HG03196 (cell line): ENCODE data around the gene DGCR6.
"Not testable (repeated sequence)": the region's sequence is repeated elsewhere in the genome, so short reads cannot be mapped to it uniquely, and the experiment has no call there.

Source experiments
- ATAC-seq: cut with Tn5 transposase; IDR thresholded peaks from one replicate; pipeline ENCODE4 v1.9.1; 2021; ENCODE audit not compliant: unreplicated experiment

Gene DGCR6

GRCh38 chr22:18929459-18929858 is 23.3 kb downstream of the DGCR6 start:
- ATAC-seq = no peak

GRCh38 chr22:18931905-18932652 is 26.0 kb downstream of the DGCR6 start:
- no peak for ATAC-seq

- ATAC-seq = no peak
Observed at GRCh38 chr22:18933914-18934313, 27.8 kb downstream of the DGCR6 start.

DNA sequence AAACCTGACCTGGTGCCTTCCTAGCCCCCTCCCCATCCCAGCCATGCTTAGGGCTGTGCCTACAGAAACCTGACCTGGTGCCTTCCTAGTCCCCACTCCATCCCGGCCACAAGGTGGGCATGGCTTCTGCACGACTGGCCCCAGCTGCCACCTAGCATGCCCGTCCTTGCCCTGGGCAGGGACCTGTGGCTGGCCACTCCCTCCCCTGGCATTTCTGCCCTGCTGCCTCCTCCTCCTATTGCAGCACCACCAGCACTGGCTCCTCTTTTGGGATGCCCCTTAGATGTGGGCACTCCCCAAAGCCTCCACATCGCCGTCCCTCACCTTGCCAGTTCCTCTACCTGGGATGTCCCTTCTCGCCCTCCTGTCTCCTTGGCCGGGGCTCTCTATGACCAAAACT is 28.6 kb downstream of the DGCR6 start:
- not testable (repeated sequence) for ATAC-seq

DNA sequence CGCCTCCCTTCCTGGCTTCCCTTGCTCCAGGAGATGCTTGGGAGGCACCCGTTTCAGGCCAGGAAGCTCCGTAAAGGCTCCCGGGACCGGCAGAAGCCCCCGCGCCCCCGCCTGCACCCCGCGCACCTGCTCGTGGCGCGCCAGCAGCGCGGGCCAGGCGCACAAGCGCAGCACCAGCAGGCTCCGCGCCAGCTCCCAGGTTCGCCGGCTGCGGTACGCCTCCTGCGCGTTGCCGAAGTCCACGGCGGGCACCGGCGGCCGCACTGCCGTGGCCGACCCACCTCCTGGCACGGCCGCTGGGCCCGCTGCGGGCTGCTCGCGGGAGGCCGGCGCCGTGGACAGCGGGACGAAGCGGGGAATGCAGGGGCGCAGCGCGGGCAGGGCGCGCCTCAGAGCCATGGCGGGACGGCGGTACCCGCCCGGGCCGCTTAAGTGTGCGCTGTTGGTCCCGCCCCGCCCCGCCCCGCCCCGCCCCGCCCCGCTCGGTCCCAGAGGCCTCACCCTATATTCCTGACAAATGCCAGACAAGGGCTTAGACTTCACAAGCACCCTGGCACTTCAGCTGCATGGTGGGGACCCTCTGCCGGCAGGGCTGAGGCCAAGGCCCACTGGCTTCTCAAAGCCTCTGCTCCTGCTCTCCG is 29.9 kb downstream of the DGCR6 start, which contains the start of gene PRODH:
PRODH (minus strand) TSS at position 405 of the 641 bp plus-strand sequence; CDS start at position 399, 6 bp downstream.
- ATAC-seq = no peak

GRCh38 chr22:18938691-18939090 is 32.6 kb downstream of the DGCR6 start:
- ATAC-seq = not testable (repeated sequence)

- ATAC-seq = not testable (repeated sequence)
Observed at GRCh38 chr22:18947105-18947504, 41.0 kb downstream of the DGCR6 start.

DNA sequence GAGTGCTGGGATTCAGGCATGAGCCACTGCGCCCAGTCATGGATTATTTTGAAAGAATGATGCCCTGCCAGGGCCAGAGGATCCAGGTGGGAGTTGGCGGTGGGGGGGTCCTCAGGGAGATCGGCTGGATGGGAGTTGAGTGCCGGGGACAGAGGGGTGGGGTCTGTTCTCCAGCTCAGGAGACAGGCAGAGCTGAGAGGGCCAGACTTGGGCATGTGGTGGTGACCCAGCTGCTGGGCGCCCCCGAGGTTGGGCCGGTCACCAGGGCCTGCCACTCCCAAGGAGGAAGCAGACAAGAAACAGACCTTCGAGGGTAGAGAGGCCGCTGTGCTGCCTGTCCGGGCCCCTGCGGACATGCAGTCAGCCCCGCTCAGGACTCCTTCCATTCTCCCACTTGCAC is 41.8 kb downstream of the DGCR6 start:
- ATAC-seq = no peak

- ATAC-seq = no peak
Observed at GRCh38 chr22:18950141-18950540, 44.0 kb downstream of the DGCR6 start.

- no peak for ATAC-seq
Observed at GRCh38 chr22:18952022-18952421, 45.9 kb downstream of the DGCR6 start.

DNA sequence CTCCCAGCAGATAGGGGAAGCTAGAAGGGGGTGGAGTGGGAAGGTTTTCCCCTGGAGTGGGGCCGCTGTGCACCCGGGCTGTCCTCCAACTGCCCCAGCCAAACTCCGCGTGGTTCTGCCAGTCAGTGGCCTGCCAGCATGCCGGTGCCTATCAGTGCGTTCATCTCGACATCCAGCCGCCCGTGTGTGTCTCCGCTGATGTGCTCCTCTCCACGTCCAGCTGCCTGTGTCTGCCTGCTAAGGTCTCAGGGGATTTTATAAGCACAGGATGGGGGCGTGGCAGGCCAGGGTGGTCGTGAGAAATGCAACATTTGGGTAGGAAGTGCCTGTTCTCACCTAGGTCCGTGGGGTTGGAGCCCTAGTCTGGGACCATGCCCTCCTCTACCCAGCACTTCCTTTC is 47.0 kb downstream of the DGCR6 start:
- ATAC-seq = not testable (repeated sequence)

GRCh38 chr22:18954303-18954989 is 48.3 kb downstream of the DGCR6 start:
- not testable (repeated sequence) for ATAC-seq

DNA sequence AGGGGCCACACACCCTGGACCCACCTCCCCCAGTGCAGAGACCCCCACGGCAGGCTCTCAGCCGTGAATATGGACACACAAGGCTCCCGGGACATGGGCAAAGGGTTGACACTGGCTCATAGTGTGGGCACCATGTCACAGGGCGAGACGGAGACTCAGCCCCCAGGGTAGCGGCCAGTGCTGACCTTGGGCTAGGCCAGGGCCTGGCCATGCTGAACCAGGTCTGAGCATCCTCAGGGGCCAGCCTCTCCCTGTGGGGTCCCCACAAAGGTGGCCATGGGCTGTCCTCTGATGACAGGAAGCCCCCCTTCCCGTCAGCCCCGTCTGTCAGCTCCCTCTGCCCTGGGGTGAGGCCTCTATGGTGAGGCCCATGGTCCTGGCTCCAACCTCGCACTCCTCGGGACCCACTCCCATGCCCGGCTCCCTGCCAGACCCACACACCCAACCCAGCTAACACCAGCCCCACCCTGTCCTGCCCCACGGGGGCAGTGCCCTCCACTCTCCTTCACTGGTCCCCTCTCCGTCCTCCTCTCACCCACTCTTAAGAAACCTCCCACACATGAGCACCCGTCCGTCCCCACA is 49.0 kb downstream of the DGCR6 start:
- ATAC-seq = no peak

DNA sequence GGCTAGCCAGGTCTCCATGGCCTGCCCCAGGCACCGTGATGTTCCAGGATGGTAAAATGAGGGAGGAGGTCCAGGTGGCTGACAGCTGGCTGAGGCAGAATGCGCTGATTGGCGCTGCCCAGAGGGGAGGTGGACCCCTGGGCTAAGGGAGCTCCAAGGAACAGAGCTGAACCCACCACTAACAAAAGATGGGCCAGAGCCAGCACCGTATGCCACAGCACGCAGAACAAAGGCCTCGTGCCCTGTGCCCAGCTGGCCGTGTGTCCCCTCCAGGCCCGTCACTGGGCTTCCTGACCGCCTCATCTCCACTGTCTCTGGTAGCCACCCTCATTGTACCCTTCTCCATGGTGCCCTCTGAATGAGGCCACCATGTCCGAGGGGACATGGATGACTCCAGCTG is 49.6 kb downstream of the DGCR6 start:
- ATAC-seq = no peak

DNA sequence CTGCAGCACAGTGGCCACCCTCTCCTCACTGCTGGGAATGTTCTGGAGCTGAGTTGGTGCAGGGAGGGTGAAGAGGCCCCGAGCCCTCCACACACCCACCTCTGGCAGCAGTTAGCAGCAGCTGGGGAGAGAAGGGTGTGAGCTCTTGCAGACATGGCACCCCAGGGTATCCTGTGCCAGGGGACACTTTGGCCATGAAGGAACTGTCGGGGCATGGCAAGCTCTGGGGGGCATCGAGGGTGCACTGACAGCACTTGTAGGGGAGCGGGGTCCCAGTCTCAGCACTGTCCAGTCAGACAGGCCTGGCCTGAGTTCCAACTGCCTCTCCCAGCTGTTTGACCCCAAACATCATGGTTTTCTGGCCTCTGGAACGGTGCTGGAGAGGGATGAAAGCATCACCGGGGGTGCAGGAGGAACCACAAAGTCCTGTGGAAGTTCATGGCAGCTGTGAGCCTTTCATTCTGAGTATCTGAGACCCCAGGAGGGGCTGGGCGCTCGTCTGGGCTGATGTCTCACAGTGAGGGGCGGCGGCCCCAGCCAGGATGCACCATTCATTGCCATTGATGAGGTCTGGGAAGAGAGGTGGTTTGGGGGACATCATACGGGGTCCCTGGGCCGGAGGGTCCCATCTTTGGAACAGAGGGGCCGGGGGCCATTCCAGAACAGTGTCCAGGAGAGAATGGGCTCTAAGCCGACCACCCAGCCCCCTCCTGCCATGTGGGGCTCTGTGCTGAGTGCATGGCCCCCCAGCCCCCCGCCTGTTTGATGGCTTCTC is 50.2 kb downstream of the DGCR6 start:
- not testable (repeated sequence) for ATAC-seq

DNA sequence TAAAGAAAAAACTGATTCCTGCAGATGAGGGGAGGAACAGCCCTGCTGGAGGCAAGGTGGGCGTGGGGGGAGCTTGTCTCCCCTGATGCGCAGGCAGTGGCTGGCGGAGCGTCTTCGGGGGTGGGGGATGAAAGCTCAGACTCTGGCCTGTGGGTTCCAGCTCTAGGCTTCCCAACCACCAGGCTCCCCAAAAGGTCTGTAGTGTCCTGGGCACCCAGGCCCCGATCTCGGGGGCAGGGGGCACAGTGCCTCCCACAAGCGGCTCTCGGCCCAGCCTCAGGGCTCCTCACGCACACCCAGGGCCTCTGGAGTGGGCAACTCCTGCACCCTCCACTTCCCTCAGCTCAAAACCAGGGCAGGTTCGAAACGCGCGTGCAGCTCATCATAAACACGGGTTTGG is 50.8 kb downstream of the DGCR6 start:
- ATAC-seq = not testable (repeated sequence)

GRCh38 chr22:18957621-18958320 is 51.7 kb downstream of the DGCR6 start:
- not testable (repeated sequence) for ATAC-seq

DNA sequence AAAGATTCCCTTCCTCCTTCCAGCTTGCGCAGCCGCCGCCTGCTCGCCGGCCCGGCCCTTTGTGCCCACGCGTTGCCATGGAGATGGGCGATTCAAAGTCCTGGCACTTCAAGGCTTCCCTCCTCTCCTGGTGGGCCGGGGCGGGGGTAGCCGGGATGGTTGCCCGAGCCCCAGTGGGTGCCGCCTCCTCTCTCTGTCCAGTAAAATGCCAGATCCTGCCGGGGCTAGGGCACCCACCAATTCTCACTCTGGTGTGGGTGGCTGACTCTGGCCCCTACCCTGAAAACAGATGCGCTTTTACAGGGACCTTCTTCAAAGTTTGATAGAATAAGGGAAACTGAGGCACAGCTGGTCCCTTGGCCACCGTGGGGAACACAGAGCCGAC is 52.2 kb downstream of the DGCR6 start:
- ATAC-seq = not testable (repeated sequence)

GRCh38 chr22:18958738-18959137 is 52.6 kb downstream of the DGCR6 start:
- ATAC-seq = not testable (repeated sequence)

- ATAC-seq = not testable (repeated sequence)
Observed at GRCh38 chr22:18959266-18959665, 53.1 kb downstream of the DGCR6 start.
